Adipocyte (in vitro differentiated cells): ENCODE measurements around the gene AFAP1.
A peak's percentile ranks its signal among the peaks of the same experiment; 100 is the strongest.

Experiments used
- DNase-seq: peaks from one replicate; pipeline ENCODE4 v3.0.0-alpha.2; 2015; ENCODE audit warnings: low read depth
- H3K27me3 ChIP-seq: replicated peaks from 2 replicates; pipeline ENCODE4 v1.7.0; 2013; ENCODE audit warnings: mild to moderate bottlenecking, low read length, moderate library complexity; ENCODE audit not compliant: control insufficient read depth, insufficient read depth
- H3K36me3 ChIP-seq: 2 replicates; pipeline ENCODE4 v1.7.0; 2013; ENCODE audit warnings: low read length, mild to moderate bottlenecking, moderate library complexity; ENCODE audit not compliant: control insufficient read depth, insufficient read depth, severe bottlenecking
- H3K4me1 ChIP-seq: 2 replicates; pipeline ENCODE4 v1.7.0; 2013; ENCODE audit warnings: mild to moderate bottlenecking, low read length, moderate library complexity; ENCODE audit not compliant: control insufficient read depth, insufficient read depth
- H3K4me3 ChIP-seq: 2 replicates; pipeline ENCODE4 v1.7.0; 2013; ENCODE audit warnings: mild to moderate bottlenecking, low read length, moderate library complexity
- H3K9ac ChIP-seq: 2 replicates; pipeline ENCODE4 v1.7.0; 2013; ENCODE audit warnings: mild to moderate bottlenecking, low read length, moderate library complexity
- H3K9me3 ChIP-seq: 2 replicates; pipeline ENCODE4 v1.7.0; 2013; ENCODE audit warnings: mild to moderate bottlenecking, low read length, moderate library complexity; ENCODE audit not compliant: control insufficient read depth

Gene AFAP1

DNA sequence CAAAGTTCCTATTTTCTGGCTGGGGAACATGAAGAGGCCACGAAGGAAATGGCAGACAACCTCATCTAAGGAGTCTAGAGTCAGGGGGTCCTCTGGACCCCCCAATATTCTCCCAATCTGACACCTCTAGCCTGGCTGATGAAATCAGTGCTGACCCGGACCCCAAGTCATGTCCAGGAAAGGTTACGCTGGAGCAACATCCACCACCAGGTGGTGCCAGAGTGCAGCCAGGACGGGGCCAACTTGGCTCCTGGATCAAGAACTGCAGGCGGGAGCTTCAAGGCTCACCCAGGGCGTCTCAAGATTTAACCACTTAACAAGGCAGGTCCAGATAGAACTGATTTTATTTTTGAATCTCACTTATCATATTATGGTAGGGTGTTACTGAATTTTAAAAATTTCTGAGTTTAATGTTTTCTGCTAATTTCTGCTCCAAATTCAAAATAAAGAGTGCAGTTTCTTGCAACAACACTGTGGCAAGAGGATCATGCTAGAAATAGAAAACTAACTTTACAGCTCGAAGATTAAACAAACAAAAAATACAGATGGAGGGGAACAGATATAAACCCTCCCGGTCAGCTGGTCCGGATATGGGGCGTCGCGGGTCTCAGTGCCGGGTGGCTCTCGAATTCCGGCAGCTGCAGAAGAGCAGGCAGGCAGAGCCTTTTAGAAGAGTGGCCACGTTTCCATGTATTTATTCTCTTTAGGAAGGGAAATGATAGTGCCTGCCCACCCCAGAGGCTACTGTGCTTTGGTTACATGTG is 135.5 kb downstream of the AFAP1 start:
- Histone ChIP-seq H3K4me1 (peaks cover 47% of the 10 kb centered on the region), H3K9ac (peak overlapping the region; percentile 9), H3K4me3 (no peak overlapping the region), H3K36me3 (peaks cover 44% of the 10 kb centered on the region), H3K9me3 (no peaks in the 10 kb centered on the region), H3K27me3 (no peaks in the 10 kb centered on the region)
- DNase-seq = peak; percentile 93

DNA sequence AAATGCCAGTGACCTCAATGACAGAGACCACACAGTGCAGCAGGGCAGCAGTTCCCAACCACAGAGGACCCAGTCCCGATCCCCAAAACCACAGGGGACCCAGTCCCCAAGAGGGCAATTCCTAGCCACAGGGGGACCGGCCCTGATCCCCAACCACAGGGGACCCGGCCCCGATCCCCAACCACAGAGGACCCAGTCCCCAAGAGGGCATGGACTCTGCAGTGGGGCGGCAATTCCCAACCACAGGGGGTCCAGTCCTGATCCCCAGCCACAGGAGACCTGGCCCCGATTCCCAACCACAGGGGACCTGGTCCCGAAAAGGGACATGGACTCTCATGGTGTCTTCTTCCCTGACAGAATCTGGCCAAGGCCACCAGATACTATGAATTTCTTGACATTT is 136.3 kb downstream of the AFAP1 start:
- H3K4me3 ChIP-seq = no peak overlapping the region
- no peak for DNase-seq
- H3K36me3 ChIP-seq = peaks cover 44% of the 10 kb centered on the region
- no peak overlapping the region for H3K9ac ChIP-seq
- no peaks in the 10 kb centered on the region for H3K27me3 ChIP-seq
- peaks cover 46% of the 10 kb centered on the region for H3K4me1 ChIP-seq
- no peaks in the 10 kb centered on the region for H3K9me3 ChIP-seq

DNA sequence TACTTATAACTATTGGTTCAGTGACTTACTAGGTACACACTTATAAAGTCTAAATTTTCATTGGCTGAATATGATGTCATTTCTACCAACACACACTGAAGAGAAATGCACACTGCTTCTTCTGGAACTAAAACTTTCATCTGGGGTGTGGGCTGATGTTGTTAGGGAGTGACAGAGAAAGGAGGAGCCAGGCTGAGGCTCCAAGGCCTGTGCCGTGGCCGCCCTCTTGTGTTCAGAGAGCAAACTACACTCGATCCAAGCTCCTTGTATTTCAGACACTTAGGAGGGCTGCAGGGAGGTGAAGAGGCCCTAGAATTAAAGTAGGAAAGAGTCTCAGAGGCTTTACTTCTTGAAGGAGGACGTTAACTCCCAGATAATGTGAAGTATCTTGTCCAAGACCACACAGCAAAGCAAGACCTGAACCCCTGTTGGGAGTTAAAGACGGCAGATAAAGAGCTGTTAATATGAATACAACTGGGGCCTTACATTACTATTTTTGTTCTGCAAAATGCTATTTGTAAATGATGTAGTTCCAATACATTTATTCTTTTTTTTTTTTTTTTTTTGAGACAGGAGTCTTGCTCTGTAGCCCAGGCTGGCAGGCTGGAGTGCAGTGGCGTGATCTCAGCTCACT is 137.5 kb downstream of the AFAP1 start:
- H3K9ac ChIP-seq = no peak overlapping the region
- no peak overlapping the region for H3K4me3 ChIP-seq
- DNase-seq = peak; percentile 93
- peaks cover 45% of the 10 kb centered on the region for H3K36me3 ChIP-seq
- peaks cover 34% of the 10 kb centered on the region for H3K4me1 ChIP-seq
- no peaks in the 10 kb centered on the region for H3K27me3 ChIP-seq
- H3K9me3 ChIP-seq = no peaks in the 10 kb centered on the region

DNA sequence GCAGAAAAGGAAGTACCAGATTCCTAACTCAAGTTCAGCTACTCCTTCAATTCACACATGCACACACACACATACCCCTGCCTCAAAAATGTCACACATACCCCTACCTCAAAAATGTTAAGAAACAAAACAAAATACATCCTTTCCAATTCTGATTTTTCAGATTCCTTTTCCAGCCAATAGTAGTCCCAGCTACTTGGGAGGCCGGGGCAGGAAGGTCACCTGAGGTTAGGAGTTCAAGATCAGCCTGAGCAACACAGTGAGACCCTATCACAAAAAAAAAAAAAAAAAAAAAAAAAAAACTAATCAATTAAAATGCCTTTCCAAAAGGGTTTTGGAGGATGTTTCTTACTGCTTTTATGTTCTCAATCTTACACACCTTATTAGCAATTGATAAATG is 138.0 kb downstream of the AFAP1 start:
- no peak for DNase-seq
- no peak overlapping the region for H3K4me3 ChIP-seq
- H3K36me3 ChIP-seq = peaks cover 48% of the 10 kb centered on the region

DNA sequence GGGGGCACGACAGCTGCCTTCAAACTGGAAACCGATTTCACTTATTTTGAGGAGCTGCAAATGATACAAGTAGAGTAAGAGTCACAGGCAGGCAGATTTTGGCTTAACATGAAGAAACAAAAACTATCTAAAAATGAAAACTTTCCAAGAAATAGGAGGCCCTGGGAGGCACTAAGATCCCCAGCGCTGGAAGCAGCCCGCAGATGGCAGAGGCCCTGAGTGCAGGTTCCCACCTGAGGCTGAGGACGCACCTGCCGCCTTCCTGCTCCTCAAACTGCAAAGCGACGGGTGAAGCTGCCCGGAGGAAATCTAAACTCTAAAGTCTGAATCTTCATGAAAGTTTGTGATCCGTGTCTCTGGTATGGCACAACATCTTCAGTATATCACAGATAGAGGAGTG is 138.7 kb downstream of the AFAP1 start:
- DNase-seq = no peak

More for the DNA sequence above, 138.0 kb downstream of the AFAP1 start:
- Histone ChIP-seq H3K9me3 (no peaks in the 10 kb centered on the region), H3K4me1 (peaks cover 28% of the 10 kb centered on the region), H3K9ac (no peak overlapping the region), H3K27me3 (no peaks in the 10 kb centered on the region)

DNA sequence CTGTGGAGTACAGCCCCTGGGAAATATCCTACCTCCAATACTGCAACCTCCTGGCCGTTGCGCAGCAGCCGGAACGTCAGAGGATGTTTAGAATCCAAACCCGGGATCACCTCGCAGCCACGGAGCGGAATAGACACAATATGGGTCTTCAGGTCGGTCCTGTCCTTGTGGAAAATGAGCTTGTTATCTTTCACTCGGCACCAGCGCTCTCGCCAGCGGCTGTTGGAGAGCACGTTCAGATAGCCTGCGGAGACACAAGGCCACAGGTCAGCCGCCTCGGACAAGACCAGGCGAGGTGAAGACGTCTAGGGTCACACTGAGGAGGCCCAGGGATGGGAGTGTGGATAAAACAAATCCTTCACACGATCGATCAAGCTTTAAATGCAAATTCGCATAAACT is 139.3 kb downstream of the AFAP1 start:
- Histone ChIP-seq H3K9ac (no peak overlapping the region), H3K4me3 (no peak overlapping the region), H3K27me3 (no peaks in the 10 kb centered on the region), H3K36me3 (peaks cover 57% of the 10 kb centered on the region), H3K9me3 (no peaks in the 10 kb centered on the region), H3K4me1 (peaks cover 16% of the 10 kb centered on the region)
- DNase-seq = no peak

More for the DNA sequence above, 138.7 kb downstream of the AFAP1 start:
- Histone ChIP-seq H3K36me3 (peaks cover 51% of the 10 kb centered on the region), H3K4me3 (no peak overlapping the region), H3K9ac (no peak overlapping the region), H3K27me3 (no peaks in the 10 kb centered on the region), H3K9me3 (no peaks in the 10 kb centered on the region), H3K4me1 (peaks cover 22% of the 10 kb centered on the region)

DNA sequence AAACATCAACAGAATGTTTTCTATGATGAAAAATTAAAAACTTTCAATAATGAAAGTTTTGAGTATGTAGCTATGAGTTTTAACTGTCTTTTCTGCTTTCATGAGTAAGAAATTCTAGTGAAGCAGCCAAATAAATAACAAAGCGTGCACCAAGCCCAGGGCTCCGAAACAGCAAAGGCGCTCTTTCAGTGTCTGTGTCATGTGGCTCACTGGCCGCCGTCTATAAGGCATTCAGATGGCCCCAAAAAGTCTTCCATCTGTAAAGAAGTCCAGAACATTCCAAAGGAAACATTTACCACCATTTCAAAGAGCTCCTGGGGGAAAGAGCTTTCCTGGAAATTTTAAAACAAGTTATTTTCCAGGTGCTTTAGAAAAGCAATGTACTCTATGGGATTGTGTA is 139.9 kb downstream of the AFAP1 start:
- Histone ChIP-seq H3K27me3 (no peaks in the 10 kb centered on the region), H3K4me3 (no peak overlapping the region), H3K9me3 (no peaks in the 10 kb centered on the region), H3K36me3 (peaks cover 53% of the 10 kb centered on the region), H3K9ac (no peak overlapping the region), H3K4me1 (peaks cover 9% of the 10 kb centered on the region)
- no peak for DNase-seq

DNA sequence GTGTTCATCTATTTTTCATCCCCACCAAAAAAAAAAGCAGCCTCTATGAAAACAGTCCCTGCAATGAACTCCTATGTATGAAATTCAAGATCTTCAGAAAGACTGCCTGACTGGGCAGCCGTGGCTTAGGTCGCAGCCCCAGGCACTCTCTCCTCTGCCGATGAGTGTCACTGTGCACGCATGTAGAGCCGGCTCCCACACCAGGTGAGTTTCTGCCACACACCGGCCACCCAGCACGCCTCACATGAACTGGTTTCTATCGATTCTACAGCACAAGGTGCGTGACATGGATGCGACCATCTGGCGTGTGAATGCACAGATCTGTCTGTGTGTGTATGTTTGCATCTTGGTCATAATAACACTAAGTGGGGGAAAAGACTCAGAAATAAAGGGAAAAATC is 140.4 kb downstream of the AFAP1 start:
- Histone ChIP-seq H3K9ac (no peak overlapping the region), H3K9me3 (no peaks in the 10 kb centered on the region), H3K36me3 (peaks cover 50% of the 10 kb centered on the region), H3K4me1 (peaks cover 5% of the 10 kb centered on the region), H3K27me3 (no peaks in the 10 kb centered on the region), H3K4me3 (no peak overlapping the region)
- DNase-seq = no peak

DNA sequence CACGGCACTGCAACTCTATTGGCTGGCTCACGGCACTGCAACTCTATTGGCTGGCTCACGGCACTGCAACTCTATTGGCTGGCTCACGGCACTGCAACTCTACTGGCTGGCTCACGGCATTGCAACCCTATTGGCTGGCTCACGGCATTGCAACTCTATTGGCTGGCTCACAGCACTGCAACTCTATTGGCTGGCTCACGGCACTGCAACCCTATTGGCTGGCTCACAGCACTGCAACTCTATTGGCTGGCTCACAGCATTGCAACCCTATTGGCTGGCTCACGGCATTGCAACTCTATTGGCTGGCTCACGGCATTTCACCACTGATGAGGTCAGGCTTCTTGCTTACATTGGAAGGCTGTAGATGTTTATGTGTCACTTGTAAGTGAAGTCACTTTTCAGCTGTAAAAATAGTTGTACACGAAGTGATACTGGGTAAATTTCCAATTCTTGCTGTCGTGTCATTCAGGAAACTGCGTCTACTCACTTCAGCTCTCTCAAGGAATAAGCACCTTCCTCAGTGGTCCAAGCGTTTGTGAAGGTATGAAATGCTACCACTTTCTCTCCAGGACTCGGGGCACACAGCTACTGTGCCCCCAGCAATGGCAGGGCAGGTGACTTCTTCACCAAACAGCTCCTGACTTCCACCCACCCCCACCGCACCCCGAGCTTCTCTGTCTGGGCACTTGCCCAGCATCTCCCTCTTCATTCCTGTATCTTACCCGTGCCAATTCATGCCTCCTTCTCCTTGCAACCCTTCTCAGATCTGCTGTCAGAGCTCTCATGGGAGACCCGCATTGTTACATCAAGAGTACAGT is 141.3 kb downstream of the AFAP1 start:
- Histone ChIP-seq H3K9me3 (no peaks in the 10 kb centered on the region), H3K4me3 (no peak overlapping the region), H3K4me1 (no peaks in the 10 kb centered on the region), H3K9ac (no peak overlapping the region), H3K27me3 (no peaks in the 10 kb centered on the region), H3K36me3 (peaks cover 59% of the 10 kb centered on the region)
- no peak for DNase-seq

DNA sequence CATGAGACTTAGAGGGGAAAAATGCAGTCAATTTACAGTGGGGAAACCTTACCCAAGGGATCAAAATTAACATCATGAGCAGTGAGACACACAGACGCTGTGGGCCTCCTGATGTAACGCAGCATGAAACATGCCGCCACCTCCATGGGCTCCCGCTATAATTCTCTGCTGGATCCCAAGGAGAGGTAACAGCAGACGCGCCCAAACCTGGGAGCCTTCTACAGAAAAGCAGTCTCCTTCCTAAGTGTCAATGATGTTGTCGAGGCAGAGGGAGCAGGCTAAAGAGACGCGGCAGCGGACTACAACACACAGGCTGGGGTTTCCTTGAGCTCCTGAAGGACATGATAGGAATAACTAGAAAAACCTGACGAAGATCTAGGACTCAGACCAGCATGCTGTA is 142.3 kb downstream of the AFAP1 start:
- Histone ChIP-seq H3K36me3 (peaks cover 70% of the 10 kb centered on the region), H3K27me3 (no peaks in the 10 kb centered on the region), H3K9ac (no peak overlapping the region), H3K4me3 (no peak overlapping the region), H3K4me1 (no peaks in the 10 kb centered on the region), H3K9me3 (no peaks in the 10 kb centered on the region)
- DNase-seq = no peak

DNA sequence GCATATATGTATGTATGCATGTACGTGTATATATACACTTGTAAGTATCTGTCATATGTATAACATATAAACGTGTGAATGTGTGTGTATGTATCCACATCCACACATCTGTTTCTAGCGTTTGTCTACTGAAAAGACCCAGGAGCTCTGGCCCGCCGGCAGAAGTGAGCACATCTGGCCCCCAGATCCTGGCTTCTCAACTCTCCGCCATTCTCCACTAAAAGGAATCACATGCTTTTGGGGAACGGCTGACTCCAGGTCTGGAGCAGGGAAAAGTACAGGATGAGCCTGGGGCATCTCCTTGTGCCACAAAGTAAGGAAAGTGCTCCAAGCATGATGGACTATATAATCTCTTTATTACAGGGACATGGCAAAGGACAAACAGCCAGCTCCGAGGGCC is 143.7 kb downstream of the AFAP1 start:
- no peak overlapping the region for H3K9ac ChIP-seq
- no peaks in the 10 kb centered on the region for H3K27me3 ChIP-seq
- H3K4me3 ChIP-seq = no peak overlapping the region
- peaks cover 83% of the 10 kb centered on the region for H3K36me3 ChIP-seq
- peaks cover 1% of the 10 kb centered on the region for H3K4me1 ChIP-seq
- H3K9me3 ChIP-seq = no peaks in the 10 kb centered on the region
- no peak for DNase-seq
